MCF 10A (cell line): ENCODE measurements around the gene UBR4. TPM values are rescaled to one million over a fixed set of nuclear protein-coding genes. Genes with fewer than 3 reads are reported as not detected.

Experiments used
- BruUV-seq: library from RNA; stranded (reverse); fragments of 400-500 nt; replicated peaks from 2 replicates; lab custom pipeline; 2021; lab: Mats Ljungman, UMichigan
- CTCF ChIA-PET: fragments of 300-600 bp; sonication (Branson Sonifier 250); formaldehyde crosslinking; extraction: SDS; loops from one replicate; lab custom pipeline; 2021; ENCODE audit warnings: antibody characterized with exemption, inconsistent platforms; lab: Yijun Ruan, JAX
- POLR2A ChIA-PET: fragments of 300-600, 350-650 bp; sonication (Branson Sonifier 250); formaldehyde crosslinking; extraction: SDS; loops from one replicate; lab custom pipeline; 2020; ENCODE audit warnings: antibody characterized with exemption, inconsistent platforms; lab: Yijun Ruan, JAX
- DNase-seq: peaks from one replicate; pipeline ENCODE4 v3.0.0-alpha.2; 2018; ENCODE audit not compliant: unreplicated experiment
- H3K27ac Mint-ChIP-seq: one replicate; pipeline ENCODE4 v1.8.0; 2022; ENCODE audit warnings: mild to moderate bottlenecking, low read depth, mixed read lengths; ENCODE audit not compliant: unreplicated experiment
- H3K27me3 Mint-ChIP-seq: one replicate; pipeline ENCODE4 v1.8.0; 2022; ENCODE audit warnings: mixed read lengths; ENCODE audit not compliant: insufficient read depth, unreplicated experiment
- H3K36me3 Mint-ChIP-seq: one replicate; pipeline ENCODE4 v1.8.0; 2022; ENCODE audit warnings: mild to moderate bottlenecking, moderate library complexity, mixed read lengths; ENCODE audit not compliant: insufficient read depth, unreplicated experiment
- H3K4me1 Mint-ChIP-seq: one replicate; pipeline ENCODE4 v1.8.0; 2022; ENCODE audit warnings: mixed read lengths; ENCODE audit not compliant: insufficient read depth, unreplicated experiment
- H3K4me3 Mint-ChIP-seq: one replicate; pipeline ENCODE4 v1.8.0; 2022; ENCODE audit warnings: mild to moderate bottlenecking, moderate library complexity, mixed read lengths; ENCODE audit not compliant: unreplicated experiment
- H3K9me3 Mint-ChIP-seq: one replicate; pipeline ENCODE4 v1.8.0; 2022; ENCODE audit warnings: mixed read lengths; ENCODE audit not compliant: unreplicated experiment
- intact Hi-C: fragments of 100-400 bp; cut with micrococcal nuclease; formaldehyde crosslinking; loops from 2 replicates; pipeline ENCODE4 v1.14.1; 2022
- total RNA-seq: library from RNA; stranded (reverse); gene quantifications from 2 replicates; pipeline ENCODE4 v1.2.3, GENCODE V29; 2022
- TF ChIP-seq, protein P1 (sequence below): fragments of 200-600 bp; IDR thresholded peaks from one replicate; pipeline ENCODE4 v1.8.0; 2022; ENCODE audit warnings: antibody characterized with exemption, mild to moderate bottlenecking; ENCODE audit not compliant: unreplicated experiment

The UBR4 gene
- total RNA-seq, 1 experiment from 2014 or later = 154 TPM

DNA sequence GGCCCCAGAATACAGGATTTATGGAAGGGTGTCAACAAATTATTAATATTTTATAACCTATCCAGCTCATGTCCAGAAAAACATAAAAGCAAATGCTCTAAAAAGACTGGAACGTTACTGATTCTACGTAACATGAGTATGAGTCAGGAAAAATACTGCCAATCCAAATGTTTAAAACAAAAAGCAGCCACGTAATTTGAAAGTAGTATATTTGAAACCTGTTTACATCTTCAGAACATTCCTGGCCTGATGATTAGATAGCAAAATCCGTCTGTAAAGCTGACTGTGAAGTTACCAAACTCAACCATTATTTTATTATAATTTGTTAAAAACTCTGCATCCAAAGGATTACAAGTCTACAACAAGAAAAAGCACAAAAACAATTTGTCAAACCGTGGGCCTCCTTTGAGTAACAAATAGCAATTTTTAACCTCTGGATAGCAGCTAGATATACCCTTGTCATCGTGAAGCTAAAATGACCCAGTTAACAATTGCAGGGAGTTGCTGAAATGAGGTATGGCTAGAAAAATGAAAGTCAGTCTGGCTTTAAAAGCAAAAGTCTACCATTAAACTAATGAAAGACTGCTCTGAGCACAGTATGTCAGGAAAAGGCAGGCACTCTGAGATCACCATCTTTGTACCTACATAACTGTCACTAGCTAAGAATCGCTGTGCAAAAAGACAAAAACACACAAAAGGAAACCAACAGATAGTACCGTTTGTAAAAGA is 1.2 kb downstream of the UBR4 start:
- TF ChIP-seq, protein P1, sequence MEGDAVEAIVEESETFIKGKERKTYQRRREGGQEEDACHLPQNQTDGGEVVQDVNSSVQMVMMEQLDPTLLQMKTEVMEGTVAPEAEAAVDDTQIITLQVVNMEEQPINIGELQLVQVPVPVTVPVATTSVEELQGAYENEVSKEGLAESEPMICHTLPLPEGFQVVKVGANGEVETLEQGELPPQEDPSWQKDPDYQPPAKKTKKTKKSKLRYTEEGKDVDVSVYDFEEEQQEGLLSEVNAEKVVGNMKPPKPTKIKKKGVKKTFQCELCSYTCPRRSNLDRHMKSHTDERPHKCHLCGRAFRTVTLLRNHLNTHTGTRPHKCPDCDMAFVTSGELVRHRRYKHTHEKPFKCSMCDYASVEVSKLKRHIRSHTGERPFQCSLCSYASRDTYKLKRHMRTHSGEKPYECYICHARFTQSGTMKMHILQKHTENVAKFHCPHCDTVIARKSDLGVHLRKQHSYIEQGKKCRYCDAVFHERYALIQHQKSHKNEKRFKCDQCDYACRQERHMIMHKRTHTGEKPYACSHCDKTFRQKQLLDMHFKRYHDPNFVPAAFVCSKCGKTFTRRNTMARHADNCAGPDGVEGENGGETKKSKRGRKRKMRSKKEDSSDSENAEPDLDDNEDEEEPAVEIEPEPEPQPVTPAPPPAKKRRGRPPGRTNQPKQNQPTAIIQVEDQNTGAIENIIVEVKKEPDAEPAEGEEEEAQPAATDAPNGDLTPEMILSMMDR = no peak
- ChIA-PET CTCF (interaction anchor here (0.6 to 1.2 kb wide), 2 partner anchors 322 to 612 kb away, joined by 3 read pairs; no protein-coding TSS in a partner anchor), POLR2A (interaction anchor here (0.6 to 3.6 kb wide), 13 partner anchors 10 to 434 kb away, joined by 3 to 18 read pairs (median 4); partner anchors contain the start of genes AKR7A2, EMC1, MRTO4 and SLC66A1)
- intact Hi-C loops = no loop called here
- Mint-ChIP-seq H3K9me3 (no peaks in the 10 kb centered on the region), H3K4me3 (peak overlapping the region; percentile 79), H3K27ac (peak overlapping the region; percentile 94), H3K27me3 (no peaks in the 10 kb centered on the region), H3K4me1 (peaks cover 36% of the 10 kb centered on the region), H3K36me3 (peaks cover 15% of the 10 kb centered on the region)
- no TSS peak for BruUV-seq
- DNase-seq = peak; percentile 16

DNA sequence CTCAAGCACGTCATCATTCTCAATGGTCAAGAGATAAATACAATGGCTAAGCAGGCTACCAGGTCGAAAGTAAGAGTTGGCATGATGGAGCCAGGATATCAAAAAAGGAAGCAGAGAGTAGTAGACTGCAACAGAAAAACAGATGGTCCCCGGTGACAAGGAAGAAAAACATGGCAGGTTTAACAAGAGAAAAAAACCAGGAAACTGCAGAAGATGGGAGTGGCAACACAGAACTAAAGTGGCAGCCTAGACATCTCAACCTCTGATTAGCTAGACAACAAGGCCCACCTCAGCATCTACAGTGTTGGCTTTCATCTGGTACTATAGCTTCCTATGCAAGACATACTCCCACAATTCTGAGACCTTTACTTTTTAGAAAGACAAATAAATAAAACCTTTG is 3.1 kb downstream of the UBR4 start:
- TF ChIP-seq, protein P1 = no peak
- peaks cover 26% of the 10 kb centered on the region for H3K4me1 Mint-ChIP-seq
- intact Hi-C loops = no loop called here
- no peak overlapping the region for H3K4me3 Mint-ChIP-seq
- ChIA-PET CTCF (interaction anchor here (0.6 to 0.7 kb wide), 2 partner anchors 27 to 1899 kb away, joined by 3 read pairs; partner anchors contain the start of gene PADI4), POLR2A (interaction anchor here (0.5 to 1.3 kb wide), 4 partner anchors 31 to 113 kb away, joined by 3 to 4 read pairs (median 3); no protein-coding TSS in a partner anchor)
- no TSS peak for BruUV-seq
- no peaks in the 10 kb centered on the region for H3K9me3 Mint-ChIP-seq
- H3K36me3 Mint-ChIP-seq = peaks cover 16% of the 10 kb centered on the region
- no peak overlapping the region for H3K27ac Mint-ChIP-seq
- DNase-seq = no peak
- H3K27me3 Mint-ChIP-seq = no peaks in the 10 kb centered on the region

DNA sequence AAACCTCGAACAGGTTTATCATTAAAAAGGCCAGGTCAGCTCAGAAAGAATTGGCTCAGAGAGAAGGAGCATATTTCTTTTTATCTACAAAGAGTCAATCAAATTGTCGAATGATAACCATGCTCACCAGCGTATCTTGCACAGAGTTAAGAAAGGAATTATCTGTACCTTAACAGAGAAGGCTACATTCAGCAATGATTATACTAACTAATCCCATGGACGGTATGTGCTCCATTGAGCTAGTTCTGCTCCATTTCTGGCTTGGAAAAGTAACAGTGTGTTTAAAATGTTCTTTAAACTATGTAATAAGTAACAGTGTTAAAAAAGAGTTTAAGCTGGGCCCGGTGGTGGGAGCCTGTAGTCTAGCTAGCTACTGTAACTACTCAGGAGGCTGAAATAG is 4.2 kb downstream of the UBR4 start:
- CTCF ChIA-PET = interaction anchor here (0.6 kb wide), 1 partner anchor 32 kb away, joined by 4 read pairs; no protein-coding TSS in a partner anchor
- Mint-ChIP-seq H3K4me3 (no peak overlapping the region), H3K27ac (no peak overlapping the region), H3K36me3 (peaks cover 23% of the 10 kb centered on the region), H3K27me3 (no peaks in the 10 kb centered on the region), H3K9me3 (no peaks in the 10 kb centered on the region), H3K4me1 (peaks cover 21% of the 10 kb centered on the region)
- POLR2A ChIA-PET = interaction anchor here (1.9 kb wide), 1 partner anchor 131 kb away, joined by 5 read pairs; no protein-coding TSS in a partner anchor
- DNase-seq = no peak
- no TSS peak for BruUV-seq
- intact Hi-C loops = no loop called here
- TF ChIP-seq, protein P1 = no peak

- Mint-ChIP-seq H3K9me3 (no peaks in the 10 kb centered on the region), H3K27me3 (no peaks in the 10 kb centered on the region), H3K4me3 (no peak overlapping the region), H3K27ac (no peak overlapping the region), H3K4me1 (peaks cover 21% of the 10 kb centered on the region), H3K36me3 (peaks cover 25% of the 10 kb centered on the region)
- POLR2A ChIA-PET = interaction anchor here (1.9 kb wide), 1 partner anchor 131 kb away, joined by 5 read pairs; no protein-coding TSS in a partner anchor
- intact Hi-C loops = no loop called here
- TF ChIP-seq, protein P1 = no peak
- CTCF ChIA-PET = interaction anchor here (0.5 to 0.6 kb wide), 2 partner anchors 32 to 64 kb away, joined by 3 to 4 read pairs; no protein-coding TSS in a partner anchor
- no TSS peak for BruUV-seq
- no peak for DNase-seq
Measured at GRCh38 chr1:19205403-19205802, 4.7 kb downstream of the UBR4 start.
